Fibroblast of villous mesenchyme (primary cell): ENCODE results near the gene PITX1. TPM values are rescaled to one million over a fixed set of nuclear protein-coding genes. Genes with fewer than 3 reads are reported as not detected.
A peak's percentile ranks its signal among the peaks of the same experiment; 100 is the strongest.

ENCODE experiments used
- DNase-seq: peaks from one replicate; pipeline ENCODE4 v3.0.0-alpha.2; 2010; ENCODE audit warnings: low read depth
- H3K4me3 ChIP-seq: 2 replicates; pipeline ENCODE4 v1.5.1; 2011; ENCODE audit warnings: low read depth, mild to moderate bottlenecking, low read length
- total RNA-seq: library from RNA; depleted of rRNA; stranded (reverse); fragments of >200 nt; gene quantifications from 2 replicates; pipeline ENCODE4 v1.2.3, GENCODE V29; 2012
- TF ChIP-seq, protein P1 (sequence below): IDR thresholded peaks from 2 replicates; pipeline ENCODE4 v1.5.1; 2012; ENCODE audit warnings: low read depth, mild to moderate bottlenecking, low read length; ENCODE audit not compliant: insufficient read depth

The PITX1 gene
- total RNA-seq, 1 donor: 19.9 TPM

DNA sequence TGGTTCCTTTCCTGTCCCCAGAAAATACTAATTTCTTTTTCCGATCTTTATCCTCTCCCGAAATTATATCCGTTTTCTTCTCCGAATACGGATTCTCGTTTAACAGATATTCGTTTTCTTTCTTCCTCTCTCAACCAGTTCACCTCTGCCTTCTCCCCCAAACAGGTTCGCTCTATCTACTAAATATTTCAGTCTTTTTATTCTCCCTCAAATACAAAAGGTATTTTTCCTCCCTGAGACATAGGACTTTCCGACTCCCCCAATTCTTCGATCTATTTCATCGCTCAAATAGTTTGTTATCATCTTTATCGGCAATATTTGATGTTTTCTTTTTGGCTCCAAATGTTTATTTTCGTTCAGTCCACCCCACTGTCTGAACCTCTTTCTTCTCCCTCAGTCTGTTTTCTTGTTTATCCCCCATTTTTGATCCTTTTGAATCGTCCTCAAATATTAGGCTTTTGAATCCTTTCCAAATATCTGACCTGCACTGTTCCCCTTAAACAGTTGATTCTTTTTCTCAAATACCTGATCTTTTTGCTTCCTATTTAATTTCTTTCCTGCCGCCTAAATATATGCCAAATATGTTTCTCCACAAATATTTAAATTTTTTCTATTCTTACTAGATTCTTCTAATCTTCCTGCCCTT is 4.4 kb downstream of the PITX1 start:
- DNase-seq: no peak
- TF ChIP-seq, protein P1, sequence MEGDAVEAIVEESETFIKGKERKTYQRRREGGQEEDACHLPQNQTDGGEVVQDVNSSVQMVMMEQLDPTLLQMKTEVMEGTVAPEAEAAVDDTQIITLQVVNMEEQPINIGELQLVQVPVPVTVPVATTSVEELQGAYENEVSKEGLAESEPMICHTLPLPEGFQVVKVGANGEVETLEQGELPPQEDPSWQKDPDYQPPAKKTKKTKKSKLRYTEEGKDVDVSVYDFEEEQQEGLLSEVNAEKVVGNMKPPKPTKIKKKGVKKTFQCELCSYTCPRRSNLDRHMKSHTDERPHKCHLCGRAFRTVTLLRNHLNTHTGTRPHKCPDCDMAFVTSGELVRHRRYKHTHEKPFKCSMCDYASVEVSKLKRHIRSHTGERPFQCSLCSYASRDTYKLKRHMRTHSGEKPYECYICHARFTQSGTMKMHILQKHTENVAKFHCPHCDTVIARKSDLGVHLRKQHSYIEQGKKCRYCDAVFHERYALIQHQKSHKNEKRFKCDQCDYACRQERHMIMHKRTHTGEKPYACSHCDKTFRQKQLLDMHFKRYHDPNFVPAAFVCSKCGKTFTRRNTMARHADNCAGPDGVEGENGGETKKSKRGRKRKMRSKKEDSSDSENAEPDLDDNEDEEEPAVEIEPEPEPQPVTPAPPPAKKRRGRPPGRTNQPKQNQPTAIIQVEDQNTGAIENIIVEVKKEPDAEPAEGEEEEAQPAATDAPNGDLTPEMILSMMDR: no peak
- H3K4me3 ChIP-seq: peak overlapping the region; percentile 88

DNA sequence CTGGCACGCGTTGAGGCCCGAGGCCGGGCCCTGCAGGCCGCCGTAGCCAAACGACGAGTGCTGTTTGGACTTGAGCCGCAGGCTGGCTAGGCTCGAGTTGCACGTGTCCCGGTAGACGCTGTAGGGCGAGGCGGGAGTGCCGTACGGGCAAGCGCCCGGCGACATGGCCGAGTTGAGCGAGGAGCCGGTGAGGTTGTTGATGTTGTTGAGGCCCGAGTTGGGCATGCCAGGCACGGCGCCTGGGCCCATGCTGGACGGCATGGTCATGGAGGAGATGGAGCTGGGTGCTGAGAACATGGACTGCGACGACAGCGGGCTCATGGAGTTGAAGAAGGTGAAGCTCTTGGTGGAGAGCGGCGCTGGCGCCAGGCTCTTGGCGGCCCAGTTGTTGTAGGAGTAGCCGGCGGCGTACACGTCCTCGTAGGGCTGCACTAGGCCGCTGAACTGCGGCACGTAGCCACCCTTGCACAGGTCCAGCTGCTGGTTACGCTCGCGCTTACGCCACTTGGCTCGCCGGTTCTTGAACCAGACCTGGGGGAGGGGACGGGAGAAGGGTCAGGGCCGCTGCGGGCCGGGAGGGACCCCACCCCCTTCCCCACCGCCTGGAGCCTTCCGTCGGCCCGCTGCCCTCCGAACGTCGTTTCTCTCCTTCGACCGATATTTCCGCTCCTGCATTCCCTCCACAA is 5.1 kb downstream of the PITX1 start:
- peak; percentile 63 for DNase-seq
- peak overlapping the region; percentile 15 for H3K4me3 ChIP-seq
- TF ChIP-seq, protein P1: no peak

DNA sequence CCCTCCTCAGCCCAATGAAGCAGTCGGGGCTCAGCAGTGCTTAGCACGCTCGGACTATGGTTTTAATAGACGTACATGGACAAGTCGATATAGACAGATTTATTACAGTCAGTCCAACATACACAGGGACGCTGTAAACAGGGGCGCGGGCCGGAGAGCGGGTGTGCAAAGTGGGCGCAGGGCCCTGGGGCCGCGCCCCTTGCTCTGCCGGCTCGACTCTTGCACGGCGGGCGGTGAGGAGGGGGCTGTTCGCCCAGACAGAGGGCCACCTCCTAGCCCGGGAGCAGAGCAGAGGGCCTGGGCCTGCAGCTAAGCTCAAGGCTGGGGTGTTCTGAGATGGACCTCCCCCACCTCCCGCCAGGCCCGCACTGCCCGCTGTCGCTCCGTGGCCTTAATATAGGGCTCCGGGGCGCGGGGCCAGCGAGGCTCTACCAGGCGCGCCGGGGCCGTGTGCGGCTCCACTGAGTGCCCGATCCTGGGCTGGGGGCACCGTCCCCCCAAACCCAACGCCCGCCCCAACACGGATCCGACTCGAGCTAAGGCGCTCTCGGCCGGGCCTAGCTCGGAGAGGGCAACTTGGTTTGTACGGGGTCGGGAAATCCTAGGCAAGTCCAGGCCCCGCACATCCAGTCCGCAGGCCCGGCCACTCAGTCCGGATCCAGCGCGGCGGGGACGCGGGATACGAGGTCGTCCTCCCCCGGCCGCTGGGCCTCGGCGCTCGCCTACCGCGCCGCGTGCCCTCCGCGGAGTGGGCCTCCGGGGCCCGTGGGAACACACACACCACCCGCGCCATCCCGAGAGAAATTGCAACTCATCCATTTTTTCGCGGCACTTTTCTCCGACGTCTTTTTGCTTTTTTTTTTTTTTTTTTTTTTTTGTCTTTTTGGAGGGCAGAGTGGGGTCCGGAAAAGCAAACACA is 6.1 kb downstream of the PITX1 start:
- H3K4me3 ChIP-seq: peak overlapping the region; percentile 25
- TF ChIP-seq, protein P1: no peak
- DNase-seq: peak; percentile 6

DNA sequence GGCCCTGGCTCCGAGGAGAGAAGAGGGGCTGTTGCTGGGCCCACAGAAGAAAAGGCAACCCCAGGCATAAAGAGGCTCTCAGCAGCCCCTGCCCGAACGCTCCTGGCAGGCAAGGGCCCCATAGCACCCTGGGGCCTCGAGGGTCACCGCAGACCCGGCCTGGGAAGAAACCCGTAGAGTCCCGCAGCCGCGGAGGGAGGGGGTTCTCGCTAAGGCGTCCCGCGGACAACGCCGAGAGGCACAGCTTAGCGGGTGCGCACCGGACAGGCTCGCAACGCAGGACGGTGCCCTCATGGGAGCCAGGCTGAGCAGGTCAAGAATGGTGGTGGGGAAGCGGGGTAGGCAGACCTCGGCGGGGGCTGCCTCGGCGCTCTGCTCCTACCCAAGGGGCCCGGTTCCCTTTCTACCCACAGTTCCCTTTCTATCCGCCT is 6.7 kb downstream of the PITX1 start:
- peak overlapping the region; percentile 12 for H3K4me3 ChIP-seq
- TF ChIP-seq, protein P1: no peak
- DNase-seq: peak; percentile 6

DNA sequence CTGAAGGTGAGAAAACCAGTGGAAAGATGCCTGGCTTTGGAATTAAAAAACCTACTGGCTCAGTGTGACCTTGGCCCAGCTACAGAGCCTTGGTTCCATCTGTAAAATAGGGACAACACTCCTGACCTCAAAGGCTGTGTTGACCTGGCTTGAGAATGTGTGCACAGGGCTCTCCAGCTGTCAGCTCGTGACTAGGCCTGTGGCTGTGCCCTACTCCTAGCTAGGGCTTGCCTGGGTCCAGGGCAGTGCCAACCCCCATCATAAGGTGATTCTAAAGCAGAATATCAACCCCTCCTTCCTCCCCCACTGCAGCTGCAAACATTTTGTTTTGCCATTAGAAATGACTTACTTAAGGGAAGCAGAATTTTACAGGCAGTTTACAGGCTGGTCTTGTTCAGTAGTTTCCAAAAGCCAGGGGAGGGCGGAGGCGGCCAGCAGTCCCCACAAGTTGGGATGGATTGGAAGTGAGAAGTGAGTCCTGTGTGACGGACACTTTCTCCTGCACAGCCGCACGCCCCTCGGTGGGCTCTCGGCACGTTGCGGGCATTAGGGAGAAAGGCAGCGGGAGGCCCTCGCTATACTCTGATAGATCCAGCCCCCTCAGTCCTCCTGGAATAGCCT is 7.3 kb downstream of the PITX1 start:
- peak; percentile 18 for DNase-seq
- TF ChIP-seq, protein P1: no peak
- peak overlapping the region; percentile 3 for H3K4me3 ChIP-seq

DNA sequence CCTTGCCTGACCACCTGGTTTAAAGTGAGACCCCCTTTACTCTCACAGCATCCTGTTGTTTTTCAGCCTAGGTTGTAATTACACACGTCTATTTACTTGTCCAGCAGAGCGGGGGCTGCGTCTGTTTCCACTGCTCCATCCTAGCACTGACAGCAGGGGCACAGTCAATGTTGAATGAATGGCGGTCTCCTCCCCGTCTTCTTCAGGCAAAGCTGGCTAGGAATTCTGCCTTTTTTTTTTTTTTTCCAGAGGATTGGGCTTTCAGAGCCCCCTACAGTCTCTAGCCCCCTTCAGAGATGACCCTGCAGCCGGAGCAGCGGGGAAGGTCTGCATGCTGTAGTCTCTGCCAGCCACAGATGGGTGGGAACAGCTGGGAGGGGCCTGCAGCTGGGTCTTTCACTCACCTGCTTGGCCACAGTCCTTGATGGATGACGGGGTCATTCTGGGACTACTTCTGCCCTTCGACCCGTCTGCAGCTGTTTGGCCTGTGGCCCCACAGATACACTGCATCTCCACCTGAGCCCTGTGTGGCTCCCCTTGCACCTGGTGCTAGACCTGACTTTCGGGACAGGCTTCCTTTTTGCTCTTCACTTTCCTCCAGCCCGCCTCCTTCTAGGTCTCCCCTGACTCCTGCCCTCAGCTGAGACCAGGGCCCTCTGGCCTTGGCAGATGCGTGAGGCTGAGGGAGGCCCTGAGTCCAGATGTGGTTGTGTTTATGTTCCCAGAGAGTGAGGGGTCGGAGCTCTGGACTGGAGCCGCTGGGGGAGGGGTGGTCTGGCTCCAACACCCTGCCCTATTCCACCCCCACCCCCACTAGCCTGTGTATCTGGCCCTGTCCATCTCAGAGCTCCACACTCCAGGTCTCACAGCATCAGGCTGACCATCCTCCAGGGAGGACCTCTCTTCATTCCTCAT is 8.0 kb downstream of the PITX1 start:
- DNase-seq: peak; percentile 53
- no peak overlapping the region for H3K4me3 ChIP-seq
- TF ChIP-seq, protein P1: no peak
